PC-3 (cell line): ENCODE measurements around the gene TBC1D30. TPM values are rescaled to one million over a fixed set of nuclear protein-coding genes. Genes with fewer than 3 reads are reported as not detected.

Experiments
- ATAC-seq: fragments of 200-7000 bp; cut with Tn5 transposase; 2 replicates; pipeline ENCODE4 v1.9.1; 2020; ENCODE audit warnings: mild to moderate bottlenecking, moderate library complexity
- BruUV-seq: library from RNA; stranded (reverse); fragments of 400-500 nt; replicated peaks from 2 replicates; lab custom pipeline; 2021; lab: Mats Ljungman, UMichigan
- CTCF ChIA-PET: fragments of 300-600 bp; sonication (Branson Sonifier 250); formaldehyde crosslinking; loops from one replicate; lab custom pipeline; 2022; ENCODE audit warnings: antibody characterized with exemption; lab: Charles Lee
- POLR2A ChIA-PET: fragments of 300-600 bp; sonication (Branson Sonifier 250); formaldehyde crosslinking; loops from one replicate; lab custom pipeline; 2022; ENCODE audit warnings: antibody characterized with exemption; ENCODE audit not compliant: unreplicated experiment; lab: Charles Lee
- DNase-seq: peaks from one replicate; pipeline ENCODE4 v3.0.0-alpha.2; 2015
- H2AFZ ChIP-seq: fragments of 300-600 bp; sonication (generic); 2 replicates; pipeline ENCODE4 v1.6.0; 2016; ENCODE audit warnings: antibody characterized with exemption, low read length
- H3F3A ChIP-seq: fragments of 300-600 bp; sonication (generic); one replicate; pipeline ENCODE4 v1.6.0; 2017; ENCODE audit warnings: antibody characterized with exemption, low read length, control low read depth, mild to moderate bottlenecking; ENCODE audit not compliant: unreplicated experiment
- H3K27ac ChIP-seq: fragments of 300-600 bp; sonication (generic); 2 replicates; pipeline ENCODE4 v1.5.1; 2016; ENCODE audit warnings: mild to moderate bottlenecking, low read length
- H3K27me3 ChIP-seq: fragments of 300-600 bp; sonication (generic); 2 replicates; pipeline ENCODE4 v1.6.1; 2016; ENCODE audit warnings: low read length, mixed read lengths
- H3K36me3 ChIP-seq: fragments of 300-600 bp; sonication (generic); 2 replicates; pipeline ENCODE4 v1.6.1; 2016; ENCODE audit warnings: low read depth, mixed run types, low read length, mixed read lengths
- H3K4me1 ChIP-seq: fragments of 300-600 bp; sonication (generic); 2 replicates; pipeline ENCODE4 v1.5.1; 2016; ENCODE audit warnings: low read length; ENCODE audit not compliant: insufficient read depth
- H3K4me2 ChIP-seq: fragments of 300-600 bp; sonication (generic); 2 replicates; pipeline ENCODE4 v1.6.0; 2016; ENCODE audit warnings: low read length
- H3K4me3 ChIP-seq: fragments of 300-600 bp; sonication (generic); 2 replicates; pipeline ENCODE4 v1.5.1; 2016; ENCODE audit warnings: mild to moderate bottlenecking, low read length, mixed read lengths
- H3K79me2 ChIP-seq: fragments of 300-600 bp; sonication (generic); 2 replicates; pipeline ENCODE4 v1.6.1; 2017; ENCODE audit warnings: low read length, mixed read lengths
- H3K9ac ChIP-seq: fragments of 300-600 bp; sonication (generic); 2 replicates; pipeline ENCODE4 v1.6.0; 2016; ENCODE audit warnings: mild to moderate bottlenecking, low read length
- H3K9me2 ChIP-seq: fragments of 300-600 bp; sonication (generic); replicated peaks from 2 replicates; pipeline ENCODE4 v1.6.1; 2016; ENCODE audit warnings: mixed run types, low read length, mixed read lengths
- H3K9me3 ChIP-seq: fragments of 300-600 bp; sonication (generic); 2 replicates; pipeline ENCODE4 v1.6.1; 2016; ENCODE audit warnings: low read length, mixed read lengths
- H4K20me1 ChIP-seq: fragments of 300-600 bp; sonication (generic); 2 replicates; pipeline ENCODE4 v1.6.1; 2016; ENCODE audit warnings: low read length, mixed read lengths
- EZH2 ChIP-seq: fragments of 300-600 bp; sonication (generic); IDR thresholded peaks from one replicate; pipeline ENCODE4 v1.6.1; 2017; ENCODE audit warnings: antibody characterized with exemption, mild to moderate bottlenecking, low read length; ENCODE audit not compliant: unreplicated experiment
- EZH2phosphoT487 ChIP-seq: fragments of 300-600 bp; sonication (generic); IDR thresholded peaks from 2 replicates; pipeline ENCODE4 v1.6.1; 2018; ENCODE audit warnings: mild to moderate bottlenecking, antibody characterized with exemption, low read length, borderline replicate concordance
- intact Hi-C: fragments of 100-400 bp; cut with micrococcal nuclease; formaldehyde crosslinking; loops from 2 replicates; pipeline ENCODE4 v1.9.0; 2023
- total RNA-seq: library from RNA; depleted of rRNA; stranded (reverse); fragments of >200 nt; gene quantifications from 2 replicates; pipeline ENCODE4 v1.2.3, GENCODE V29; 2014
- TF ChIP-seq, protein P1 (sequence below): fragments of 300-600 bp; sonication (generic); conservative IDR thresholded peaks from 2 replicates; pipeline ENCODE4 v1.5.1; 2017; ENCODE audit warnings: antibody characterized with exemption, low read depth, mild to moderate bottlenecking, low read length

The TBC1D30 gene
- total RNA-seq, 1 experiment from 2014 or later, result 16.8 TPM

DNA sequence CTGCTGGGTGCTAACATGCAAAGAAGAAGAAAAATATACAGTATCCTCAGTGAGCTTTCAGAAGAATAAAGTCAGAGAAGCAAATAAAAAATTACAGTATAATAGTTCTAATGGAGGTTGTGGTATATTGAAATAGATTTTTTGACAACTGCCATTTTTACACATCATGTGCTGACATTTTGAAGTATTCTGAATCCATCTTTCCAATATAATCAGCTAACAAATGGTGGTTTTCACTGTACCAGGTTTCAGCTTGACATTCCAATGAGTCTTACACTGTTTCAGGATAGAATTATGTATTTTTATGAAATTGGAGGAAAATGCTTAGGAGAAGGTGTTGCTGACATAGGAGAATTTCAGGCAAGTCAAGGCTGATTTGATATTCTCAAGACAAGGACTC is 26.3 kb upstream of the TBC1D30 start:
- Histone ChIP-seq H3K79me2 (0 out of 2 replicates have a peak, but pooled peaks cover 4% of the 10 kb centered on the region), H3K4me3 (no peak overlapping the region), H2AFZ (no peak overlapping the region), H3K9me2 (no peaks in the 10 kb centered on the region), H3K9me3 (no peaks in the 10 kb centered on the region), H3K27ac (no peak overlapping the region), H3K36me3 (no peaks in the 10 kb centered on the region), H3K27me3 (no peaks in the 10 kb centered on the region), H3K9ac (no peak overlapping the region), H4K20me1 (no peaks in the 10 kb centered on the region), H3K4me1 (peaks cover 27% of the 10 kb centered on the region), H3K4me2 (no peak overlapping the region), H3F3A (no peaks in the 10 kb centered on the region)
- BruUV-seq, result no TSS peak
- intact Hi-C loops, result loop anchor here (10.0 kb wide), 1 partner anchor 63 kb away; no protein-coding TSS in a partner anchor
- TF ChIP-seq EZH2phosphoT487 (no peak), EZH2 (no peak)
- TF ChIP-seq, protein P1, sequence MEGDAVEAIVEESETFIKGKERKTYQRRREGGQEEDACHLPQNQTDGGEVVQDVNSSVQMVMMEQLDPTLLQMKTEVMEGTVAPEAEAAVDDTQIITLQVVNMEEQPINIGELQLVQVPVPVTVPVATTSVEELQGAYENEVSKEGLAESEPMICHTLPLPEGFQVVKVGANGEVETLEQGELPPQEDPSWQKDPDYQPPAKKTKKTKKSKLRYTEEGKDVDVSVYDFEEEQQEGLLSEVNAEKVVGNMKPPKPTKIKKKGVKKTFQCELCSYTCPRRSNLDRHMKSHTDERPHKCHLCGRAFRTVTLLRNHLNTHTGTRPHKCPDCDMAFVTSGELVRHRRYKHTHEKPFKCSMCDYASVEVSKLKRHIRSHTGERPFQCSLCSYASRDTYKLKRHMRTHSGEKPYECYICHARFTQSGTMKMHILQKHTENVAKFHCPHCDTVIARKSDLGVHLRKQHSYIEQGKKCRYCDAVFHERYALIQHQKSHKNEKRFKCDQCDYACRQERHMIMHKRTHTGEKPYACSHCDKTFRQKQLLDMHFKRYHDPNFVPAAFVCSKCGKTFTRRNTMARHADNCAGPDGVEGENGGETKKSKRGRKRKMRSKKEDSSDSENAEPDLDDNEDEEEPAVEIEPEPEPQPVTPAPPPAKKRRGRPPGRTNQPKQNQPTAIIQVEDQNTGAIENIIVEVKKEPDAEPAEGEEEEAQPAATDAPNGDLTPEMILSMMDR, result no peak
- POLR2A ChIA-PET, result no interaction called here
- no peak for DNase-seq
- CTCF ChIA-PET, result interaction anchor here (0.8 to 1.5 kb wide), 2 partner anchors 15 to 342 kb away, joined by 3 to 11 read pairs; no protein-coding TSS in a partner anchor
- no peak for ATAC-seq

DNA sequence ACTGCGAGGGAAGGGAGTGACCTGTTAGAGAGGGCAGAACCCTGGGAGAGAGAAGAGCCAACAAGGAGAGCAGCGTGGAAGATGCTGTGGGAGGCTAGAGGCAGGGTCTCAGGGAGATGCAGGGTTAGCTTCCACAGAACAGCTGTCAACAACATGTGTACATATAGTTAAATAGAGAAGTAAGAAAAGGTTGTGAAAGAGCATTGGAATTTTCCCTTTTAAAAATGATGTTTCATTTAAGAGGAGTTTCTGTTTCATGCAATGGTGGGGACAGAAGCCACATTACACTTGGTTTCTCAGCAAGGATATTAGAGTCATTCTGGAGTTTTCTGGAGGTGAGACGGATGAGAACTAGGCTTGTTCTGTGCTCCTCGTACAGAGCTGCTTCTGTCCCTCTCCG is 23.8 kb upstream of the TBC1D30 start:
- DNase-seq (no peak), ATAC-seq (no peak)
- Histone ChIP-seq H2AFZ (no peak overlapping the region), H3K27me3 (no peaks in the 10 kb centered on the region), H3K27ac (no peak overlapping the region), H3K9me3 (no peaks in the 10 kb centered on the region), H3K36me3 (no peaks in the 10 kb centered on the region), H3K4me2 (no peak overlapping the region), H3F3A (no peaks in the 10 kb centered on the region), H3K4me3 (no peak overlapping the region), H4K20me1 (no peaks in the 10 kb centered on the region), H3K9ac (no peak overlapping the region), H3K4me1 (peaks cover 23% of the 10 kb centered on the region), H3K9me2 (no peaks in the 10 kb centered on the region), H3K79me2 (no peaks in the 10 kb centered on the region)
- ChIA-PET POLR2A (no interaction called here), CTCF (no interaction called here)
- TF ChIP-seq, protein P1, result no peak
- no peak for TF ChIP-seq EZH2phosphoT487
- no peak for TF ChIP-seq EZH2
- intact Hi-C loops, result no loop called here
- no TSS peak for BruUV-seq

DNA sequence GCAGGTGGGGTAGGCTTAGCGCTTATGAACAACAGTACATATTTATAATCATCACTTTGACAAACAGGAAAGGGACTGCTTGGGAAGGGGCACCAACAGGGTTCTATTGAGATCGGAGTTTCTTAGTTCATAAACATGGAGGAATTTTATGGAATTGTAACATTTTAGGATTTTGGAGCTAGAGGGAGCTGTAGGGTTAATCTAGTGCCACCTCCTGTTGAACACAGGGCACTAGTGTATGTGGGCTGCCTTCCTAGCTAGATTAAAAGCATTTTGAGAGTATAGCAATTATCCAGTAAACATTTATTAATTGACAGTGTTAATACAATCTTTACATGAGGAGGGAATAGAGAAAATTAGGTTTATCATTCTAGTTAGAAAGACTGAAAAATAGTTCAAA is 23.1 kb upstream of the TBC1D30 start:
- Histone ChIP-seq H3K36me3 (no peaks in the 10 kb centered on the region), H3K4me1 (peaks cover 23% of the 10 kb centered on the region), H3K9me3 (no peaks in the 10 kb centered on the region), H3F3A (no peaks in the 10 kb centered on the region), H4K20me1 (no peaks in the 10 kb centered on the region), H3K4me3 (no peak overlapping the region), H3K27ac (no peak overlapping the region), H3K27me3 (no peaks in the 10 kb centered on the region), H3K9ac (no peak overlapping the region), H3K4me2 (no peak overlapping the region), H2AFZ (no peak overlapping the region), H3K9me2 (no peaks in the 10 kb centered on the region), H3K79me2 (no peaks in the 10 kb centered on the region)
- intact Hi-C loops, result no loop called here
- BruUV-seq, result no TSS peak
- POLR2A ChIA-PET, result interaction anchor here (0.6 to 0.9 kb wide), 3 partner anchors 23 to 1368 kb away, joined by 3 read pairs; partner anchors contain the start of gene TBC1D30
- ATAC-seq, result peak; percentile 55
- no peak for TF ChIP-seq EZH2
- TF ChIP-seq, protein P1, result peak; percentile 77
- peak; percentile 68 for DNase-seq
- CTCF ChIA-PET, result interaction anchor here (0.5 to 1.7 kb wide), 16 partner anchors 9 to 431 kb away, joined by 3 to 17 read pairs (median 4); no protein-coding TSS in a partner anchor
